NT2/D1 (cell line): ENCODE results near the gene SMLR1.

Source experiments
- DNase-seq: peaks from one replicate; pipeline ENCODE4 v3.0.0-alpha.2; 2011; ENCODE audit warnings: low read depth, low spot score
- H3K27me3 ChIP-seq: 2 replicates; pipeline ENCODE4 v1.6.0; 2011; ENCODE audit warnings: mild to moderate bottlenecking; ENCODE audit not compliant: insufficient read length, insufficient read depth
- H3K36me3 ChIP-seq: 2 replicates; pipeline ENCODE4 v1.6.1; 2011; ENCODE audit warnings: mild to moderate bottlenecking, low read length, mixed read lengths; ENCODE audit not compliant: insufficient read depth, insufficient read length
- H3K4me1 ChIP-seq: 2 replicates; pipeline ENCODE4 v1.5.1; 2011; ENCODE audit not compliant: insufficient read depth, insufficient read length
- H3K4me3 ChIP-seq: 2 replicates; pipeline ENCODE4 v1.5.1; 2011; ENCODE audit warnings: low read depth; ENCODE audit not compliant: insufficient read length
- H3K9ac ChIP-seq: 2 replicates; pipeline ENCODE4 v1.6.0; 2011; ENCODE audit warnings: low read depth; ENCODE audit not compliant: insufficient read length
- H3K9me3 ChIP-seq: 2 replicates; pipeline ENCODE4 v1.5.1; 2011; ENCODE audit warnings: mild to moderate bottlenecking, low read length; ENCODE audit not compliant: insufficient read depth
- SUZ12 ChIP-seq: IDR thresholded peaks from 2 replicates; pipeline ENCODE4 v1.6.1; 2011; ENCODE audit not compliant: insufficient read length, insufficient read depth; ENCODE audit errors: extremely low read depth
- YY1 ChIP-seq: IDR thresholded peaks from 2 replicates; pipeline ENCODE4 v1.6.1; 2011; ENCODE audit not compliant: insufficient read length, insufficient read depth
- ZNF274 ChIP-seq: IDR thresholded peaks from 2 replicates; pipeline ENCODE4 v1.6.1; 2011; ENCODE audit warnings: mild to moderate bottlenecking, low read depth, low read length

The SMLR1 gene

GRCh38 chr6:130836055-130836640, 8.9 kb downstream of the SMLR1 start:
- no peaks in the 10 kb centered on the region for H3K36me3 ChIP-seq
- H3K27me3 ChIP-seq, result no peaks in the 10 kb centered on the region
- H3K9ac ChIP-seq, result no peak overlapping the region
- DNase-seq, result no peak
- TF ChIP-seq ZNF274 (no peak), SUZ12 (no peak), YY1 (no peak)
- no peak overlapping the region for H3K4me3 ChIP-seq
- H3K4me1 ChIP-seq, result no peaks in the 10 kb centered on the region
- no peaks in the 10 kb centered on the region for H3K9me3 ChIP-seq

- Histone ChIP-seq H3K27me3 (no peaks in the 10 kb centered on the region), H3K9me3 (no peaks in the 10 kb centered on the region)
- TF ChIP-seq ZNF274 (no peak), SUZ12 (no peak), YY1 (no peak)
Observed at GRCh38 chr6:130837067-130837466, 9.9 kb downstream of the SMLR1 start.

GRCh38 chr6:130838250-130838860, 11.1 kb downstream of the SMLR1 start:
- no peaks in the 10 kb centered on the region for H3K27me3 ChIP-seq
- TF ChIP-seq YY1 (no peak), ZNF274 (no peak), SUZ12 (no peak)
- no peak overlapping the region for H3K4me3 ChIP-seq
- no peaks in the 10 kb centered on the region for H3K4me1 ChIP-seq
- H3K36me3 ChIP-seq, result no peaks in the 10 kb centered on the region
- no peak for DNase-seq
- H3K9ac ChIP-seq, result no peak overlapping the region
- no peaks in the 10 kb centered on the region for H3K9me3 ChIP-seq

More at GRCh38 chr6:130837067-130837466, 9.9 kb downstream of the SMLR1 start:
- Histone ChIP-seq H3K4me1 (no peaks in the 10 kb centered on the region), H3K36me3 (no peaks in the 10 kb centered on the region), H3K9ac (no peak overlapping the region), H3K4me3 (no peak overlapping the region)
- no peak for DNase-seq

GRCh38 chr6:130838951-130839350, 11.7 kb downstream of the SMLR1 start:
- no peaks in the 10 kb centered on the region for H3K4me1 ChIP-seq

GRCh38 chr6:130839379-130839778, 12.2 kb downstream of the SMLR1 start:
- no peak overlapping the region for H3K4me3 ChIP-seq
- no peak for DNase-seq
- no peaks in the 10 kb centered on the region for H3K9me3 ChIP-seq
- no peak for TF ChIP-seq ZNF274
- TF ChIP-seq YY1, result no peak
- no peak for TF ChIP-seq SUZ12
- H3K27me3 ChIP-seq, result no peaks in the 10 kb centered on the region
- no peaks in the 10 kb centered on the region for H3K36me3 ChIP-seq
- no peaks in the 10 kb centered on the region for H3K4me1 ChIP-seq
- no peak overlapping the region for H3K9ac ChIP-seq

More at GRCh38 chr6:130838951-130839350, 11.7 kb downstream of the SMLR1 start:
- H3K9ac ChIP-seq, result no peak overlapping the region
- H3K4me3 ChIP-seq, result no peak overlapping the region
- H3K9me3 ChIP-seq, result no peaks in the 10 kb centered on the region
- no peak for DNase-seq
- no peaks in the 10 kb centered on the region for H3K36me3 ChIP-seq
- TF ChIP-seq YY1, result no peak
- no peak for TF ChIP-seq SUZ12
- no peaks in the 10 kb centered on the region for H3K27me3 ChIP-seq

- no peaks in the 10 kb centered on the region for H3K4me1 ChIP-seq
- no peak for DNase-seq
- TF ChIP-seq YY1 (no peak), SUZ12 (no peak), ZNF274 (no peak)
- H3K4me3 ChIP-seq, result no peak overlapping the region
- H3K9me3 ChIP-seq, result no peaks in the 10 kb centered on the region
- H3K27me3 ChIP-seq, result no peaks in the 10 kb centered on the region
- H3K9ac ChIP-seq, result no peak overlapping the region
- no peaks in the 10 kb centered on the region for H3K36me3 ChIP-seq
Observed at GRCh38 chr6:130840050-130840449, 12.8 kb downstream of the SMLR1 start.

GRCh38 chr6:130841128-130841728, 14.0 kb downstream of the SMLR1 start:
- Histone ChIP-seq H3K4me3 (no peak overlapping the region), H3K9me3 (no peaks in the 10 kb centered on the region), H3K4me1 (no peaks in the 10 kb centered on the region), H3K36me3 (no peaks in the 10 kb centered on the region), H3K27me3 (no peaks in the 10 kb centered on the region), H3K9ac (no peak overlapping the region)
- no peak for TF ChIP-seq ZNF274
- TF ChIP-seq SUZ12, result no peak
- TF ChIP-seq YY1, result no peak
- no peak for DNase-seq
